ENCODE results near the gene DENND11. TPM values are rescaled to one million over a fixed set of nuclear protein-coding genes. Genes with fewer than 3 reads are reported as not detected.

The DENND11 gene
- polyA plus RNA-seq, 12 donors: 6.9 to 14.6 (median 9.2) TPM; not detected in 1

Other genes starting within 250 kb of the DENND11 start
- gene AGK, start 150.8 kb downstream of the DENND11 start, polyA plus RNA-seq (ENCODE audit: insufficient read length in 12 of 12): 10 to 100 TPM in 11 of 12 donors, not detected in 1; 14.9 to 32.5 (median 20.4) TPM
- under 1 TPM in 8 of 12 donors, not detected in 4; 0.04 to 0.33 (median 0.19) TPM for gene WEE2, start 6.2 kb upstream of the DENND11 start, polyA plus RNA-seq (ENCODE audit: insufficient read length in 12 of 12)
- 100 to 1,000 TPM in 8 of 12 donors, 10 to 100 TPM in 3, not detected in 1; 83.1 to 126 (median 109) TPM for gene SSBP1, start 36.2 kb upstream of the DENND11 start, polyA plus RNA-seq (ENCODE audit: insufficient read length in 12 of 12)
- gene TAS2R3, start 61.9 kb upstream of the DENND11 start, polyA plus RNA-seq (ENCODE audit: insufficient read length in 12 of 12): under 1 TPM in 9 of 12 donors, not detected in 3; 0.14 to 0.60 (median 0.35) TPM
- 1 to 10 TPM in 6 of 12 donors, under 1 TPM in 4, not detected in 2; 0.38 to 2.9 (median 1.1) TPM for gene TAS2R4, start 74.5 kb upstream of the DENND11 start, polyA plus RNA-seq (ENCODE audit: insufficient read length in 12 of 12)
- gene TAS2R5, start 88.1 kb upstream of the DENND11 start, polyA plus RNA-seq (ENCODE audit: insufficient read length in 12 of 12): 1 to 10 TPM in 6 of 12 donors, under 1 TPM in 4, not detected in 2; 0.71 to 5.5 (median 1.8) TPM
- gene PRSS37, start 139.3 kb upstream of the DENND11 start, polyA plus RNA-seq (ENCODE audit: insufficient read length in 12 of 12): under 1 TPM in 6 of 12 donors, not detected in 6; 0.11 to 0.34 (median 0.21) TPM
- gene OR9A4, start 214.2 kb upstream of the DENND11 start, polyA plus RNA-seq (ENCODE audit: insufficient read length in 12 of 12): not detected
- gene CLEC5A, start 244.8 kb upstream of the DENND11 start, polyA plus RNA-seq (ENCODE audit: insufficient read length in 12 of 12): 1 to 10 TPM in 1 of 12 donors, under 1 TPM in 9, not detected in 2; 0.13 to 2.3 (median 0.25) TPM